ENCODE results near the gene VPS72.
A peak's percentile ranks its signal among the peaks of the same experiment; 100 is the strongest.

The VPS72 gene

GRCh38 chr1:151184211-151184610, 5.8 kb downstream of the VPS72 start:
- DNase-seq: no peak

- no peak for DNase-seq
These were observed 13.4 kb downstream of the VPS72 start for GRCh38 chr1:151176514-151177045.

GRCh38 chr1:151175863-151176262, 14.1 kb downstream of the VPS72 start, which contains the start of gene TMOD4:
TSS of gene TMOD4 (minus strand) at chr1:151175981. CDS start at chr1:151174875, 1,106 bp downstream.
- DNase-seq: no peak

GRCh38 chr1:151175041-151175741, 14.8 kb downstream of the VPS72 start:
- DNase-seq: no peak

- no peak for DNase-seq
These were observed 18.8 kb downstream of the VPS72 start for GRCh38 chr1:151171190-151171589.

- no peak for DNase-seq
These were observed 22.9 kb downstream of the VPS72 start for GRCh38 chr1:151167116-151167515.

- DNase-seq: no peak
These were observed 23.5 kb downstream of the VPS72 start for GRCh38 chr1:151166505-151166956.

- peak; percentile 100 for DNase-seq
These were observed 24.1 kb downstream of the VPS72 start, which contains the start of the genes LYSMD1 and SCNM1 for GRCh38 chr1:151165738-151166504. TSS of gene LYSMD1 (minus strand) at chr1:151165902. CDS start at chr1:151165258, 644 bp downstream. TSS of gene SCNM1 (plus strand) at chr1:151166144. CDS start at chr1:151166153, 9 bp downstream.

GRCh38 chr1:151165281-151165737, 24.7 kb downstream of the VPS72 start:
- DNase-seq: peak; percentile 79

GRCh38 chr1:151164732-151165280, 25.2 kb downstream of the VPS72 start:
- peak; percentile 43 for DNase-seq

- DNase-seq: no peak
These were observed 30.6 kb downstream of the VPS72 start for GRCh38 chr1:151159373-151159772.

- DNase-seq: no peak
These were observed 31.2 kb downstream of the VPS72 start for GRCh38 chr1:151158751-151159251.

GRCh38 chr1:151158326-151158725, 31.7 kb downstream of the VPS72 start:
- DNase-seq: no peak

GRCh38 chr1:151157067-151157531, 32.9 kb downstream of the VPS72 start:
- DNase-seq: no peak

- no peak for DNase-seq
These were observed 33.5 kb downstream of the VPS72 start, which contains the start of gene TNFAIP8L2 for GRCh38 chr1:151156515-151156819. TSS of gene TNFAIP8L2 (plus strand) at chr1:151156649. CDS start at chr1:151158698, 2,049 bp downstream.

GRCh38 chr1:151147665-151148064, 42.3 kb downstream of the VPS72 start:
- DNase-seq: no peak

- DNase-seq: no peak
These were observed 42.9 kb downstream of the VPS72 start for GRCh38 chr1:151147132-151147503.

- DNase-seq: peak; percentile 98
These were observed 43.4 kb downstream of the VPS72 start, which contains the start of gene SEMA6C for GRCh38 chr1:151146412-151147131. TSS of gene SEMA6C (minus strand) at chr1:151146631. CDS start at chr1:151142621, 4,010 bp downstream.

GRCh38 chr1:151146072-151146411, 44.0 kb downstream of the VPS72 start:
- DNase-seq: peak; percentile 60

GRCh38 chr1:151145304-151146071, 44.5 kb downstream of the VPS72 start:
- peak; percentile 51 for DNase-seq

All from NCI-H526 treated with DMSO at 0.1 percent for 48 hours (cell line).